Stomach (tissue), 9 donors: Measurements from ENCODE around the gene TMCO4. TPM values are rescaled to one million over a fixed set of nuclear protein-coding genes. Genes with fewer than 3 reads are reported as not detected.
A peak's percentile ranks its signal among the peaks of the same experiment; 100 is the strongest.

Source experiments
- DNase-seq, 2 donors: peaks; one replicate each; pipeline versions ENCODE4 v3.0.0 to v3.0.0-alpha.2; 2013 to 2019
- H3K27ac ChIP-seq, 5 donors: fragments of 200-600 bp in 4 of 5; sonication (generic) in 4 of 5; one replicate each; pipeline ENCODE4 v1.5.1; 2013 to 2019; ENCODE audit warnings: mild to moderate bottlenecking in 1 of 5, moderate library complexity in 1 of 5
- H3K27me3 ChIP-seq, 3 donors: fragments of 200-600 bp; sonication (generic); one replicate each; pipeline ENCODE4 v1.5.1; 2017 to 2019; ENCODE audit warnings: mixed run types in 1 of 3
- H3K36me3 ChIP-seq, 4 donors: fragments of 200-600 bp; sonication (generic); 1 replicate in 3 of 4; 2 replicates in 1 of 4; pipeline ENCODE4 v1.5.1; 2016 to 2019
- H3K4me1 ChIP-seq, 4 donors: fragments of 200-600 bp; sonication (generic); one replicate each; pipeline ENCODE4 v1.5.1; 2016 to 2019
- H3K4me3 ChIP-seq, 4 donors: fragments of 200-600 bp; sonication (generic) in 3 of 4; one replicate each; pipeline ENCODE4 v1.5.1; 2016 to 2019; ENCODE audit warnings: mild to moderate bottlenecking in 1 of 4
- H3K9me3 ChIP-seq, 4 donors: fragments of 200-600 bp; sonication (generic); one replicate each; pipeline ENCODE4 v1.5.1; 2016 to 2019
- EP300 ChIP-seq: sonication (generic); formaldehyde crosslinking; IDR thresholded peaks from one replicate; pipeline ENCODE4 v1.6.1; 2017; ENCODE audit warnings: antibody characterized with exemption
- POLR2A ChIP-seq, 4 donors: fragments of 450-650 bp; IDR thresholded peaks; one replicate each; pipeline ENCODE4 v1.6.1; 2016; ENCODE audit warnings: antibody characterized with exemption in 4 of 4, control low read depth in 2 of 4, mild to moderate bottlenecking in 1 of 4, moderate library complexity in 1 of 4
- POLR2AphosphoS5 ChIP-seq, 3 donors: sonication (generic); formaldehyde crosslinking; IDR thresholded peaks; one replicate each; pipeline ENCODE4 v1.6.1; 2016; ENCODE audit warnings: antibody characterized with exemption in 3 of 3
- WGBS, 5 donors: extraction: QIAGEN DNeasy Blood & Tissue Kit in 3 of 5; methylation state at CpG; one replicate each; pipeline versions ENCODE4 v1.1.5 to v1.1.7; 2013 to 2018; 5-methylcytosine and 5-hydroxymethylcytosine counted together
- intact Hi-C: fragments of 100-400 bp; cut with DNase I; formaldehyde crosslinking; loops from one replicate; pipeline ENCODE4 v1.15.1; 2023; ENCODE audit warnings: low total_unique reads
- polyA plus RNA-seq, 3 donors: library from polyadenylated mRNA; stranded (reverse); fragments of 200-250 nt; gene quantifications; one replicate each; pipeline ENCODE4 v1.2.3, GENCODE V29; 2013
- total RNA-seq, 5 donors: library from RNA; depleted of rRNA; stranded (reverse); fragments of >200 nt; gene quantifications; one replicate each; pipeline versions ENCODE4 v1.1.0 to v1.2.3, GENCODE V29; 2014 to 2016
- TF ChIP-seq, protein P1 (sequence below), 7 experiments: fragments of 450-650 bp in 4 of 7; fragments of 200-600 bp in 3 of 7; sonication (generic) in 3 of 7; IDR thresholded peaks; one replicate each; pipeline ENCODE4 v1.5.1; 2016 to 2019; ENCODE audit warnings: antibody characterized with exemption in 7 of 7, control low read depth in 2 of 7, mild to moderate bottlenecking in 1 of 7
- donor health status: healthy with polysubstance abuse.
- donor health status: Bipolar disorder and iron deficiency.
- donor health status: healthy.

The TMCO4 gene
- total and polyA plus RNA-seq, 8 donors: 5.3 to 326 (median 24.2) TPM

GRCh38 chr1:19717467-19717866 is 82.2 kb downstream of the TMCO4 start:
- no peak for TF ChIP-seq EP300
- TF ChIP-seq POLR2AphosphoS5 (IDR thresholded peaks at IDR 0.05): no peak
- TF ChIP-seq, protein P1, sequence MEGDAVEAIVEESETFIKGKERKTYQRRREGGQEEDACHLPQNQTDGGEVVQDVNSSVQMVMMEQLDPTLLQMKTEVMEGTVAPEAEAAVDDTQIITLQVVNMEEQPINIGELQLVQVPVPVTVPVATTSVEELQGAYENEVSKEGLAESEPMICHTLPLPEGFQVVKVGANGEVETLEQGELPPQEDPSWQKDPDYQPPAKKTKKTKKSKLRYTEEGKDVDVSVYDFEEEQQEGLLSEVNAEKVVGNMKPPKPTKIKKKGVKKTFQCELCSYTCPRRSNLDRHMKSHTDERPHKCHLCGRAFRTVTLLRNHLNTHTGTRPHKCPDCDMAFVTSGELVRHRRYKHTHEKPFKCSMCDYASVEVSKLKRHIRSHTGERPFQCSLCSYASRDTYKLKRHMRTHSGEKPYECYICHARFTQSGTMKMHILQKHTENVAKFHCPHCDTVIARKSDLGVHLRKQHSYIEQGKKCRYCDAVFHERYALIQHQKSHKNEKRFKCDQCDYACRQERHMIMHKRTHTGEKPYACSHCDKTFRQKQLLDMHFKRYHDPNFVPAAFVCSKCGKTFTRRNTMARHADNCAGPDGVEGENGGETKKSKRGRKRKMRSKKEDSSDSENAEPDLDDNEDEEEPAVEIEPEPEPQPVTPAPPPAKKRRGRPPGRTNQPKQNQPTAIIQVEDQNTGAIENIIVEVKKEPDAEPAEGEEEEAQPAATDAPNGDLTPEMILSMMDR (IDR thresholded peaks at IDR 0.05): no peak
- TF ChIP-seq POLR2A (IDR thresholded peaks at IDR 0.05): no peak
- Histone ChIP-seq H3K4me3 (no peak overlapping the region), H3K36me3 (peaks cover 0 to 56% (median 25%) of the 10 kb centered on the region in 4 donors), H3K27me3 (no peaks in the 10 kb centered on the region), H3K4me1 (peaks cover 0 to 9% (median 0%) of the 10 kb centered on the region in 4 donors), H3K9me3 (no peaks in the 10 kb centered on the region), H3K27ac (no peak overlapping the region)
- intact Hi-C loops: no loop called here
- no peak for DNase-seq
- 77 to 89% (median 85%) methylated on average over 6 of the region's 6 CpGs for WGBS, 5 donors

DNA sequence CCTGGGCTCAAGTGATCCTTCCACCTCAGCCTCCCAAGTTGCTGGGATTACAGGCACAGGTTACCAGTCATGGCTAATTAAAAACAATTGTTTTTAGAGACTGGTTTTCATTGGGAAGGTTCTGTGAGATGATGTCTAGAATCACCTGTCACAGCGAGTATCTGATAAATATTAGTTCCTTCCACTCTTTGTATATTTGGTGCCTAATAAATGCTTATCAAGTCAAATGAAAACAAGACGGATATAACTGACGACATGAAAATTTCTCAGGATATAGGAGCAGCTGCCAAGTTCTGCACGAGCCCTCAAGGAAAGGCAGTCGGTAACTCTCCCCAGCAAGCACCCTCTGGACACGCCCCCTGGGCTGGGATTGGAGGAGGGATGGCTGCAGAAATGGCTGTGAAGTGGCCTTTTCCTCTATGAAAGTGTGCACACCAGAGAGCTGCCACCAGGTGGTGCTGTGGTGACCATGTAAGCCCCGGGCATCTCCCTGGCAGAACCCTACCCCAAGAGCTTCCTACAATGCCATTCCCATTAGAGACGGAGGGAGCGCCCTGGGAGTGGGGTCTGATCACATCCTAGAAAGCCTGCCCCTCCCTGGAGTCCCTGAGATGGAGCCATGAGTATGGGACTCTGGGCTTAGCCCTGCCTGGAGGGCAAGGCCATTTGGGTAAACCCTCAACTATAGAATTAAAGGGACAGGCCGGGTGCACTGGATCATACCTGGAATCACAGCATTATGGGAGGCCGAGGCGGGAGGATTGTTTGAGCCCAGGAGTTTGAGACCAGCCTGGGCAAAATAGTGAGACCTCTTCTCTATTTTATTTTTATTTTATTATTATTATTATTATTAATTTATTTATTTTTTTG is 84.1 kb downstream of the TMCO4 start:
- WGBS, 5 donors: 30 to 43% (median 36%) methylated on average over 9 to 12 of the region's 12 CpGs
- Histone ChIP-seq H3K4me3 (no peak overlapping the region), H3K36me3 (peaks cover 0 to 50% (median 26%) of the 10 kb centered on the region in 4 donors), H3K4me1 (peaks cover 0 to 9% (median 0%) of the 10 kb centered on the region in 4 donors), H3K27me3 (no peaks in the 10 kb centered on the region), H3K27ac (no peak overlapping the region), H3K9me3 (no peaks in the 10 kb centered on the region)
- peak; percentile 93 to 96 for DNase-seq
- intact Hi-C loops: no loop called here
- TF ChIP-seq EP300 (no peak), POLR2AphosphoS5 (IDR thresholded peaks at IDR 0.05) (peak in 1 of 3 donors; percentile 39), POLR2A (IDR thresholded peaks at IDR 0.05) (no peak)
- TF ChIP-seq, protein P1 (IDR thresholded peaks at IDR 0.05): peak in 5 of 7 experiments; percentile 65 to 77 (median 76)

DNA sequence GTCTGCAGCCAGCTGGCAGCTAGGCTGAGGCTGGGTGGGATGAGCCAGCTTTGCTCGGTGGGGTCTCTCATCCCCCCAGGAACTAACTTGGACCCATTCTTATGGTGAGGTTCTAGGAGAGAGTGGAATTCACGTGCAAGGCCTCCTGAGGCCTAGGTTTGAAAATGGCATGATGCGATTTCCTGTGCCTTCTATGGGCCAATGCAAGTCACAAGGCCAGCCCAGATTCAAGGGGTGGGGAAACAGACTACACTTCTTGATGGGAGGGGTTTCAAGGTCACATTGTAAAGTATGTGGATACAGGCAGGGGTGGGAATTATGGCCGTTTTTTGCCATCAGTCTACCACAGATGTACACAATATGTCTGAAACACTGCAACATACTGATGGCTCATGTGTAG is 86.8 kb downstream of the TMCO4 start:
- no peaks in the 10 kb centered on the region for H3K27me3 ChIP-seq
- H3K36me3 ChIP-seq: peaks cover 3 to 52% (median 33%) of the 10 kb centered on the region in 4 donors
- no peak for DNase-seq
- no peaks in the 10 kb centered on the region for H3K9me3 ChIP-seq
- peaks cover 0 to 9% (median 0%) of the 10 kb centered on the region in 4 donors for H3K4me1 ChIP-seq
- H3K4me3 ChIP-seq: no peak overlapping the region
- TF ChIP-seq, protein P1 (IDR thresholded peaks at IDR 0.05): no peak
- TF ChIP-seq EP300 (no peak), POLR2A (IDR thresholded peaks at IDR 0.05) (no peak), POLR2AphosphoS5 (IDR thresholded peaks at IDR 0.05) (no peak)
- intact Hi-C loops: no loop called here
- no peak overlapping the region for H3K27ac ChIP-seq
- 74 to 86% (median 85%) methylated on average over 4 of the region's 4 CpGs for WGBS, 5 donors

GRCh38 chr1:19710825-19711611 is 88.7 kb downstream of the TMCO4 start:
- no peak for DNase-seq
- no peak overlapping the region for H3K4me3 ChIP-seq
- H3K36me3 ChIP-seq: peaks cover 3 to 52% (median 39%) of the 10 kb centered on the region in 4 donors
- no peak overlapping the region for H3K27ac ChIP-seq
- no peaks in the 10 kb centered on the region for H3K27me3 ChIP-seq
- 79 to 88% (median 84%) methylated on average over 12 of the region's 12 CpGs for WGBS, 5 donors
- intact Hi-C loops: no loop called here
- TF ChIP-seq, protein P1 (IDR thresholded peaks at IDR 0.05): no peak
- TF ChIP-seq POLR2A (IDR thresholded peaks at IDR 0.05) (no peak), EP300 (no peak), POLR2AphosphoS5 (IDR thresholded peaks at IDR 0.05) (no peak)
- peaks cover 0 to 9% (median 0%) of the 10 kb centered on the region in 4 donors for H3K4me1 ChIP-seq
- H3K9me3 ChIP-seq: no peaks in the 10 kb centered on the region
